Measurements from ENCODE around the gene AGBL1. TPM values are rescaled to one million over a fixed set of nuclear protein-coding genes. Genes with fewer than 3 reads are reported as not detected.

The AGBL1 gene
- total RNA-seq, 2 donors from 2014 or later: not detected

DNA sequence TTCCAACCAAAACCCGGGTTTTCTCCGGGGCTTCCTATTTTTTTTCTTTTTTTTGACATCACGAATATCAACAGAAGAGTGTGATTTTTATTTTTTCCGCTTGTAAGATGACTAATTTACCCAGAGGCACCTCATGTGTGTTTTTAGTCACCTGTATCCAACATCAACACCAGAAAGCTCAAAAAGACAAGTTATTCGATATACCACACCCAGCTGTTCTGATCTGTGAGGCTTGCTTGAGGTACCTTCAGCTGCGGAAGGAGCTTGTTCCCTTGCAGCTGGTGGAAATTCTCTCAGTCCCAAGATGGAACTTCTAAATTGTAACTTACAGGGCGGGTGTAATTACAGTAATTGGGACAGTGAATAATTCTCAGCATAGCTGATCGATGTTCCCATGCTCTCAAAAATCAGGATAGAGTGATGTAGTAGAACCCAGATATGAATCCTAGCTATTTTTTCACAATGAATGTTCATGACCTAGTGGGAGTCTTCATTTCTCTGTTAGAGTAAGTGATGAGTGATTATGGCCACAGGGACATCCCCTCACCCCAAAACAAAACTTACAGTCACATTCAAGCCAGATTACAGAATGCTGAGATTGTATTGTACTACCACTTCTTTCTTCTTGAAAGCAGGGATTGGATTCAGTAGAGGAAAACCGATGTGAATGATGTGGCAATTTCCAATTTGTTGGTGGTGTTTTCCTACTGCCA is 232.1 kb downstream of the AGBL1 start:
- no peak overlapping the region for H3K4me3 ChIP-seq
- H3K27me3 ChIP-seq (replicated peaks; ENCODE audit: insufficient read depth): no peaks in the 10 kb centered on the region
- ATAC-seq (ENCODE audit: insufficient number of reproducible peaks, low FRiP score, low read depth) (no peak), DNase-seq (ENCODE audit: low spot score) (no peak)
- H3K36me3 ChIP-seq: no peaks in the 10 kb centered on the region
- H3K9me3 ChIP-seq: no peaks in the 10 kb centered on the region
- no peak overlapping the region for H3K27ac ChIP-seq
- TF ChIP-seq, protein P1, sequence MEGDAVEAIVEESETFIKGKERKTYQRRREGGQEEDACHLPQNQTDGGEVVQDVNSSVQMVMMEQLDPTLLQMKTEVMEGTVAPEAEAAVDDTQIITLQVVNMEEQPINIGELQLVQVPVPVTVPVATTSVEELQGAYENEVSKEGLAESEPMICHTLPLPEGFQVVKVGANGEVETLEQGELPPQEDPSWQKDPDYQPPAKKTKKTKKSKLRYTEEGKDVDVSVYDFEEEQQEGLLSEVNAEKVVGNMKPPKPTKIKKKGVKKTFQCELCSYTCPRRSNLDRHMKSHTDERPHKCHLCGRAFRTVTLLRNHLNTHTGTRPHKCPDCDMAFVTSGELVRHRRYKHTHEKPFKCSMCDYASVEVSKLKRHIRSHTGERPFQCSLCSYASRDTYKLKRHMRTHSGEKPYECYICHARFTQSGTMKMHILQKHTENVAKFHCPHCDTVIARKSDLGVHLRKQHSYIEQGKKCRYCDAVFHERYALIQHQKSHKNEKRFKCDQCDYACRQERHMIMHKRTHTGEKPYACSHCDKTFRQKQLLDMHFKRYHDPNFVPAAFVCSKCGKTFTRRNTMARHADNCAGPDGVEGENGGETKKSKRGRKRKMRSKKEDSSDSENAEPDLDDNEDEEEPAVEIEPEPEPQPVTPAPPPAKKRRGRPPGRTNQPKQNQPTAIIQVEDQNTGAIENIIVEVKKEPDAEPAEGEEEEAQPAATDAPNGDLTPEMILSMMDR (IDR thresholded peaks at IDR 0.05): no peak
- no peaks in the 10 kb centered on the region for H3K4me1 ChIP-seq (ENCODE audit: control insufficient read depth in 1 of 2, low read depth in 2 of 2)

DNA sequence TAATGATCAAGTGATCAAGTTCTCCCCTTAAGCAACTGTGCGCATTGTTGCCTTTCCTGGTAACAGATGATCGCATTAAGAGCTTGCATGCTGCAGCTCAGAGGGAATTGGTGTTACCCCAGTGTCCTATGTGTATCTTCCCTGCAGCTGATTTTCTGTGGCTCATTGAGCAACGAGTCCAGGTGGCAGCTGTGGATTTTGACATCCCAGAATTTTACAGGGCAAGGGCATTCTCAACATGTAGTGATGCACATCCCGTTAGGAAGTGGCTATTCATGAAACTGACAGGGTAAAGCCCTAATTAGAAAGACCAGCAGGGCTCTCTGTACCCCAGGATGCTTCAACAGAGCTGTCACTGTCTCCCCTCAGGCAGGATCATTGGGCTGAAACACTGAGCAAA is 232.8 kb downstream of the AGBL1 start:
- TF ChIP-seq, protein P1 (IDR thresholded peaks at IDR 0.05): no peak
- ATAC-seq (ENCODE audit: insufficient number of reproducible peaks, low FRiP score, low read depth): no peak
- no peaks in the 10 kb centered on the region for H3K36me3 ChIP-seq
- H3K27me3 ChIP-seq (replicated peaks; ENCODE audit: insufficient read depth): no peaks in the 10 kb centered on the region
- no peak for DNase-seq (ENCODE audit: low spot score)
- H3K4me3 ChIP-seq: no peak overlapping the region
- H3K27ac ChIP-seq: no peak overlapping the region
- H3K9me3 ChIP-seq: no peaks in the 10 kb centered on the region
- no peaks in the 10 kb centered on the region for H3K4me1 ChIP-seq (ENCODE audit: control insufficient read depth in 1 of 2, low read depth in 2 of 2)

DNA sequence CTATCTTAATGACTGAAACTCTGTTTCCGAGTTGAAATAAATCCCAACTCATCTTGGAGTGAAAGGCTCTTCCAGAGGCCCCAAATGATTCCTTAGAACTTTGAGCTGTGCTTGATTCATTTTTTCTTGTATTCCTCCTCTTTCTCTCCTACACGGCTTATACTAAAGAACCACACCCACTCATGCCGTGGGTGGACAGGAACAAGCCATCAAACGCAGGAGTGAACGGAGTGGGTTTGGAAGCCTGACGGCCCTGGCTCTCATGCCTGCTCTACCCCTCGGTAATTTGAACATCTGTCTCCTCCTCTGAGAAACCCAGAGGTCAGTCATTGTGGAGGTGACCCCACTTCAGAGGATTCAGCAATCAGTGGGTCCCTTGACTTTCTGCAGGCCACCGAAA is 236.5 kb downstream of the AGBL1 start:
- H3K4me3 ChIP-seq: no peak overlapping the region
- H3K36me3 ChIP-seq: no peaks in the 10 kb centered on the region
- H3K27ac ChIP-seq: no peak overlapping the region
- TF ChIP-seq, protein P1 (IDR thresholded peaks at IDR 0.05): no peak
- ATAC-seq (ENCODE audit: insufficient number of reproducible peaks, low FRiP score, low read depth): no peak
- no peaks in the 10 kb centered on the region for H3K9me3 ChIP-seq
- H3K4me1 ChIP-seq (ENCODE audit: control insufficient read depth in 1 of 2, low read depth in 2 of 2): no peaks in the 10 kb centered on the region
- H3K27me3 ChIP-seq (replicated peaks; ENCODE audit: insufficient read depth): no peaks in the 10 kb centered on the region
- no peak for DNase-seq (ENCODE audit: low spot score)

DNA sequence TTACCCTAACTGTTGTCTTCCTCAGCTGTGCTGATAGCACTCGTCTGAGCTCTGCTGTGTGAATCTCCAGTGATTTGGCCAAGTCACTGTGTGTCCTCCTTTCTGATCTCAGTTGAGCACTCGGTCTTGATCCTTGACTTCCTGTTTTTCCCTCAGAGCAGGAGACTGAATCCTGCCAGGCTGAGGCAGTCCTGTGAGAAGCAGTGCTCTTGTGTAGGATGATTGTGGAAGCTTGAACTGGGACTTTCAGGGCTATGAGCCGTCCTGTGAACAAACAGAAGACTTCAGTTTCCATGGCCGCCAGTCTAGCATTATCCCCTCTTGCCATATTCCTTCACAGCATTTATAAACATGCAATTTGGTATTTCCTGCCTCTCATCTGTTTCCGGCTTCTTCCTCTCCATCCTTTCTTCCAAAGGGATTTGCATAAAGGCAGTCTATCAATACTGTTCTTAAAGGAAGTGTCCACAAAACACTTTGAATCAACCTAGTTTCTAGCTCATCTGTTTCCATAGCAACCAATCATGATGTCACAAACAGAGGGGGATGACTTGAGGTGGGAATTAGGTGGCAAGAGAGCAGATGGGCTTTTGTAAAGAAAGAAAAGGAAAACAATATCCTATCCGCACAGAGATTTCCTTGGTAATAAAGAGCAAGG is 237.2 kb downstream of the AGBL1 start:
- H3K27me3 ChIP-seq (replicated peaks; ENCODE audit: insufficient read depth): no peaks in the 10 kb centered on the region
- TF ChIP-seq, protein P1 (IDR thresholded peaks at IDR 0.05): no peak
- no peaks in the 10 kb centered on the region for H3K36me3 ChIP-seq
- no peaks in the 10 kb centered on the region for H3K4me1 ChIP-seq (ENCODE audit: control insufficient read depth in 1 of 2, low read depth in 2 of 2)
- H3K4me3 ChIP-seq: no peak overlapping the region
- DNase-seq (ENCODE audit: low spot score) (no peak), ATAC-seq (ENCODE audit: insufficient number of reproducible peaks, low FRiP score, low read depth) (no peak)
- no peak overlapping the region for H3K27ac ChIP-seq
- no peaks in the 10 kb centered on the region for H3K9me3 ChIP-seq

DNA sequence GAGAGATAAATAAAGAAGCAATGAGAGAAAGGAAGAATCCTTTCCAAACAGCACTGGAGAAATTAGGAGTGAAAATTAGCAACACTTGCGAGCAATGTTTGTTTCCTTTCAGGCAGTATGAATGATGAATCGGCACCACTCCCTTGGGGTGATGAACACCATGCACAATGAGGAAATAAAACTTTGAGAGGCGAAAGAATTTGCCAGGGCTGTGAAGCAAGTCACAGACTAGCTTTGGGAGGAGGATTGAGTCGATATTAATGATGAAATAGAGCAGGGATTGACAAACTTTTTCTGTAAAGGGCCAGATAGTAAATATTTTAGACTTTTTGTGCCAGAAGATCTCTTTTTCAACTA is 237.7 kb downstream of the AGBL1 start:
- H3K4me3 ChIP-seq: no peak overlapping the region
- TF ChIP-seq, protein P1 (IDR thresholded peaks at IDR 0.05): no peak
- no peaks in the 10 kb centered on the region for H3K4me1 ChIP-seq (ENCODE audit: control insufficient read depth in 1 of 2, low read depth in 2 of 2)
- H3K9me3 ChIP-seq: no peaks in the 10 kb centered on the region
- H3K27me3 ChIP-seq (replicated peaks; ENCODE audit: insufficient read depth): no peaks in the 10 kb centered on the region
- no peak overlapping the region for H3K27ac ChIP-seq
- no peaks in the 10 kb centered on the region for H3K36me3 ChIP-seq
- no peak for DNase-seq (ENCODE audit: low spot score)
- no peak for ATAC-seq (ENCODE audit: insufficient number of reproducible peaks, low FRiP score, low read depth)

Measured in thoracic aorta (tissue), 2 donors.